ENCODE results near the gene ERP27.

ERP27 gene

DNA sequence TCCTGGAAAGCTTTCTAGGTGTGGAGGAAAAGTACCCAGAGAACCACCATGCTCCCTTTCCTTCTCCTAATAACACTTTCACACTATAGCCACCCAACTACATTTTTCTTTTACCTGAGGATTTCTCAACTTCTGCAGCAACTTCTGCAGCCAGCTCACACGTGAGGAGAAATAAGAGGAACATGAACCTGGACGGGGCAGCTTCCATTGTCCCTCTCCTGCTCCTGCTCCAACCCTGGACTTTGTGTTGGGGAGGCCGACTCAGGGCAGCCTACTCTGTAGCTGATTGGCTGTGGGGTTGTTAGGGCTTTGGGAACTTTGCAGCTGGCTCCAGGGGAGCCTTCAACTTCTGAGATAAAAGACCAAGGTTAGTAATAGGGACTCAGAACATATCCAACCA lies at the start of gene ERP27:
Gene ERP27 (minus strand): TSS at position 237 of the 400 bp plus-strand sequence. CDS start 29 bp downstream, at position 208.
- DNase-seq (ENCODE audit: low read depth) = no peak

- no peak for DNase-seq (ENCODE audit: low read depth)
Measured at GRCh38 chr12:14988035-14988434, 49.7 kb upstream of the ERP27 start.

GRCh38 chr12:14986449-14986848 lies 48.1 kb upstream of the ERP27 start:
- DNase-seq (ENCODE audit: low read depth) = no peak

DNA sequence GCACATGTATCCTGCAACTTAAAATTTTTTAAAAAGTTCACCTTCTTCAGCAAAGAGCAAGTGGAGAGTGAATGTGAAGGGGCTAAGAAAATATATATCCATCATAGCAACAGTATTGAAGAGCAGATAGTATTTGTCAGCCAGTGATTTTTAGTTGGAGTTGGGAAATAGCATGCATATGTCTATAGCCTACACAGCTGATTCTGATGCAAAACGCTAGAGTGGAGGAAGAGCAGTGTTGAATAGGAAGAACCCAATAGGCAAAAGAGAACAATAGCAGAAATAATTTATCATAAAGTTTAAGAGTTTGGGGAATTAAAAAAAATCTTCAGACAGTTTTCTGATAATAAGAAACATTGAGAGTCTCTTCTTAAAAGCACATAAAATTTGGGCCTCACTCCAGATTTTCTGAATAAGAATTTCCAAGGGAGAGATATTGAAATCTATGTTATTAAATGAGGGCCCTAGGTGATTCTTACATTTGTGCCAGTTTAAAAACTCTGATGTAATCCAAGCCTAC lies 46.5 kb upstream of the ERP27 start:
- DNase-seq (ENCODE audit: low read depth) = no peak

DNA sequence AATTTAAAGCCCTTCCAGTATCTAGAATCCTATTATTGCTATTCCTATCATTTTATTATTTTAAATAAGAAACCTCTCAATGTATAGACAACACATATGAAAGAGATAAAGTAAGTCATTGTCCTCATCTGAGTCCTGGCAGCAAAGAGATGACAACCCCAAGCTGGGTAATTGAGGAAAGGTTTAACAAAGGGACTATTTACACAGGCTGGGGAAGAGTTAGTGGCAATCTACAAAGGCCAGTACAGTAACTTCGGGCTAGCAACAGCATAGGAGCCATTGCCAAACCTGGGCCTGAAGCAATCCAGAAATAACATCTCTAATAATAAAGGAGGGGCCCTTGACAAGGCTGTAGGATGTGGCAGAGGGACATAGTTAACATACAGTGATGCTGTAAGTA lies 45.7 kb upstream of the ERP27 start:
- DNase-seq (ENCODE audit: low read depth) = no peak

DNA sequence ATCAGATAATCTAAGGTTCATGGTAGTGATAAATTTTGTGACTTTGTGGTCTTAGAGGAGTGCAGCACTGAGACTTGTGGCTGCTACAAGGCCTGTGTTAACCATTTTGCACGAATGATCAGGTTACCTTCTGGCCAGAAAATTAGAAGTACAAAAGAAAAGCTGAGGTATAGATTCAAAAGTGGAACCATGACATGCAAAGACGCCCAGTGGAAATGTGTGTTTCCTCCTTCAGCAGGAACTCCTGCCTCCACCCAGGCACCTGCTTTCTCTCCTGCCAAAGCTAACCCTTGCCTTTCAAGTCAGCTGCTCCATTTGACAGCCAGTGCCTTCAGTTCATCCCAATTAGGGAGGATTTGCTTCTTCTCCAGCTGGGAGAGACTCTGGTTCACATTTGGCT lies 44.7 kb upstream of the ERP27 start:
- DNase-seq (ENCODE audit: low read depth) = no peak

GRCh38 chr12:14982562-14982961 lies 44.2 kb upstream of the ERP27 start:
- no peak for DNase-seq (ENCODE audit: low read depth)

DNA sequence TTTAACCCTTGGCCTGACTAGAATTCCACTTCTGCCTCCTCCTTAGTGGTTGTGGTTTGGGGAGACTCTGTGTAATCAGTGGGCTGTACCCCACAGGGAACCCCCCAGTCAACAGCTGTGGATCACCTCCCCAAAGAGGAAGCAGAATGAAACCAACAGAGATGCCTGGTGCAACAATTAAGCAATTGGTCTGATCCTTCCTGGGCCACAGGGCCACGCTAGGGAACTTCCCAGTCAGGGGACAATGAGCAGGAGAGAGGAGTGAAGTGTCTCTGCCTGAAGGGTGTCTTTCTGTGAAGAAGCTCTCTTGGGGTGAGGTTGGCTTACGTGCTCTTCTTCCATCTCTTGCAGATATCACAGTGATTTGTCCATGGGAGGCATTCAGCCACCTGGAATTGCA lies 42.7 kb upstream of the ERP27 start:
- no peak for DNase-seq (ENCODE audit: low read depth)

DNA sequence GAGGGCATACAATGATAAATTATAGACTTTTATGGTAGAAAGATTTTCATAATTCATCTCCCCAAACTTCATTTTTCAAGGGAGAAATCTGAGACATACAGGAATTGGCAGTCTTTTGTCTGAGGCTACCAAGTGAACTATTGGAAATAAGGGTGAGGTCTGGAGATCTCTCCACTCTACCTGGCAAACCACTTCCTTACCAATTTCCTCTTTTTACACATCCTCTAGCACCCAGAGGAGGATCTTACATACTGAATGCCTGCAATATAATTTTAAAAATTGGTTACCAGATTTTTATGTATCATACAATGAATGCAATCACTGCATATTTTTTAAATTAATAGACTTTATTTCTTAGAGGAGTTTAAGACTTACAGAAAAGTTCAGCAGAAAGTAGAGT lies 41.1 kb upstream of the ERP27 start:
- DNase-seq (ENCODE audit: low read depth) = no peak

GRCh38 chr12:14976658-14977057 lies 38.3 kb upstream of the ERP27 start:
- DNase-seq (ENCODE audit: low read depth) = no peak

- DNase-seq (ENCODE audit: low read depth) = no peak
Measured at GRCh38 chr12:14975457-14975856, 37.1 kb upstream of the ERP27 start.

- DNase-seq (ENCODE audit: low read depth) = no peak
Measured at GRCh38 chr12:14974633-14975032, 36.3 kb upstream of the ERP27 start.

DNA sequence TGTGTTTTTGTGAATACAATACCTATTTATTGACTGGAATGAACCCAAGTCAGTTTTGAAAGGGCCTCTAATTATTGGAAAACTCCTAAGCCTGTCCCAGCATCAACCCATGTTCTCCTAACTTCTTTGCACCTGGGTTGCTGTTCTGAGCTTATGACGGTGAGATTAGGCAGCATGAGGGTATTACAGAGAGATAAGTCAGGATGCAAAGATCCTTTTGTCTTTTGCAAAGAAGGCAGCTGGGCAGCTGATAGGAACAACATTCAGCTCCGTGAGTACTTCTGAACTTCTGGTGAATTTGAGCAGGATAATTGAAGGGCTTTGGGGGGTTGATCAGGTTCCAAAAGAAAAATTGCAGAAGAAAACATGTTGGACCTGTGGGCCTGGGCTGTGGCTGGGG lies 34.5 kb upstream of the ERP27 start, which contains the start of gene PDE6H:
Gene PDE6H (plus strand): TSS at position 227 of the 400 bp plus-strand sequence. CDS start 4,971 bp downstream, outside the sequence.
- DNase-seq (ENCODE audit: low read depth) = no peak

GRCh38 chr12:14970473-14970872 lies 32.1 kb upstream of the ERP27 start:
- DNase-seq (ENCODE audit: low read depth) = no peak

DNA sequence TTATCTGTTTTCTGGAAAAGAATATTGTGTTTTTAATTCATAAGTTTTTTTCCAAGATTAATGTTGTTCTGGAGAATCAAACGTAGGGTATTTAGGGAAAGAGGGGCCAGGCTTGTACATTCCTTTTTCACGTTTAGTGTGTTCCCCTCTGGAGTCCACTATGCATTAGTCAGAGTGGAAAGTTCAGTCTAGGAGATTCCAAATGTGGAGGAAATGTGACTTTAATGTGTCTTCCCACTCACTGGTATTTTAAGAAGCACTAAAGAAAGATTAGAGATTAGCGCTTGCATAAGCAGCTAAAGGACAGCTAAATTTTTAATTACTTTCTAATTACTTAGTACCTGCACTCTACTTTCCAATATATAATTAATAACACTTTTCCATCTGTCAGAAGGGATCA lies 30.1 kb upstream of the ERP27 start:
- DNase-seq (ENCODE audit: low read depth) = no peak

- no peak for DNase-seq (ENCODE audit: low read depth)
Measured at GRCh38 chr12:14965221-14965620, 26.9 kb upstream of the ERP27 start.

GRCh38 chr12:14964406-14964805 lies 26.1 kb upstream of the ERP27 start:
- DNase-seq (ENCODE audit: low read depth) = no peak

GRCh38 chr12:14963520-14963919 lies 25.2 kb upstream of the ERP27 start:
- DNase-seq (ENCODE audit: low read depth) = no peak

- DNase-seq (ENCODE audit: low read depth) = no peak
Measured at GRCh38 chr12:14962797-14963196, 24.5 kb upstream of the ERP27 start.

DNA sequence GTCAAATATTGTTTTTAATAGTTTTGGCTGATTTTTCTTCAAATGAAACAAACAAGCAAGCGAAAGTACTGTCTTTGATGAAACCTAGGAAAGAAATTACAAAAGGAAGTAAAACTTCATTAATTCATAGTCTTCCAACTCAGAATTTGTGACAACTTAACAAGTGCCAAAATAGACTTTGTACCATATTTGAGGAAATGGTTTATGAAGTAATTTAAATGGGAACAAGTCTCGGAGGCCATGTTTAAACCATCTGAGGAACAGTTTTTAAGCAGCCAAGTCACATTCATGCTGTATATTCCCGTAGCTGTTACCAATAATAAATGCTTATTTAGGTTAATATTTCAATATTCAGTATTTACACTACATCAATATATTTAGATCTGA lies 23.8 kb upstream of the ERP27 start:
- DNase-seq (ENCODE audit: low read depth) = no peak

- DNase-seq (ENCODE audit: low read depth) = peak; percentile 59
Measured at GRCh38 chr12:14961466-14962152, 23.3 kb upstream of the ERP27 start, which contains the start of gene ARHGDIB. Gene ARHGDIB, minus strand, starts transcription at chr12:14961601. Its CDS starts 10,889 bp downstream, at chr12:14950712.

DNA sequence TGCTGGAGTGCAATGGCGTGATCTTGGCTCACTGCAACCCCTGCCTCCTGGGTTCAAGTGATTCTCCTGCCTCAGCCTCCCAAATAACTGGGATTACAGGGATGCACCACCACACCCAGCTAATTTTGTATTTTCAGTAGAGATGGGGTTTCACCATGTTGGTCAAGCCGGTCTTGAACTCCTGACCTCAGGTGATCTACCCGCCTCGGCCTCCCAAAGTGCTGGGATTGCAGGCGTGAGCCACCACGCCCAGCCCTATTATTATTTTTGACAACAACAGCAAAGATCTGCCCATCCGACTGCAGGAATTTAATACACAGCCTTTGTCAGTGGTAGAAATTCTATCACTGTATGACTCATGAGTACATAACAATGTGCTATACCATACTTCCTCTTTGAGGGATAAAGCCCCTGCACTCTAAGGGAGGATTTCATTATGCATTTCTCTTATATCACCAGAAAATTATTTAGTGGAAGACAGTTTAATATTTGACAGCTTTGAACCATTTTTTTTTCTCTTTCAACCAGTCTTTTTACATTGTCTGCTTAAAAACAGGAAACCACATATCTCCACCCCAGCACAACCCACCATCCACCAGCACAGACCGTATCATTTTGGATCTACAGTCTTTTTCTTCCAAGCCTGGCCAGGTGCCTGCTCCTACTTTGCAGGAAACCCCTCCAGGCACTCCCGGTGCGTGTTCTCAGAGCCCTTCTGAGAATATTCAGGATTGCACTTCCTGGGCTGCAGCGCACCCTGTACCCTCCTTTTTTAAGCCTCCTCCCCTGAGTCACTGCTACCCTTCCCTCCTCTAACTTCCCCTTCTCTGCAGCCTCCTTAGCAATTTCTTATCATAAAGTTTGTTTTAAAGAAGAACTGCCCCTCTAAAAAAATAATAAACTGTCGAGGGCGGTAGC lies 22.5 kb upstream of the ERP27 start:
- peak; percentile 31 for DNase-seq (ENCODE audit: low read depth)
